ENCODE results near the gene NFRKB.
"Not testable (repeated sequence)": the region's sequence is repeated elsewhere in the genome, so short reads cannot be mapped to it uniquely, and the experiment has no call there.

NFRKB gene

DNA sequence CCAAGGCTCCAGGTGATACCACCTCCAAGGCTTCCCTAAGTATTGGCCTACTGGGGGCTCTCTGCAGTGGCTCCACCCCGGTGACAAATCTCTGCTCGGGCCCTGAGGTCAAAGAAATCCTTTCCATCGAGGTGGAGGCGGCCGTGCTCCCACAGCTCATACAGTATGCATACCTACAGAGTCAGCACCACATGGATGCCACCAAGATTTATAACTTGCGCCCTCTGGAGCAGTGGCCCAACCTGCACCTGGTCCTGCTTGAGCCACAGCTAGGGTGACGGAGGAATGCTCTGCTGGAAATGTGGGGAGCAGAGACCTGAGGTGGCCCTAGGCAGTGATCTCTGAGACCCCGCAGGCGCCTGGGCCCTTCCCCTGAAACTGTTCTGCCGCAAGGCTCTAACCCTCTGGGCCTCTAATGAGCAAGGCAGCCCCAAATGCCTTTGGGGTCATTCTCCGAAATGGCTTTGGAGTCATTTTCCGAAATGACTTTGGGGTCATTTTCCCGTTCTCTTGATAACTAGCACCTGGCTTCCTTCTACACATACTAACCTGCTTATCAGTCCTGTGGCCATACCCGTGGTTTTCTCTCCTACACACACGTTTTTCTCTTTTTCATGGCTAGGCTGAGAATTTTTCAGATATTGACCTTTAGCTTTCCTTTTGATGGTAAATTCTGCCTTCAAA, 45.8 kb downstream of the NFRKB start:
- in situ Hi-C loops (cut with HindIII; ENCODE audit: low pct_unique_long_range_greater_than_20kb, low sequenced_read_pairs) = no loop called here

DNA sequence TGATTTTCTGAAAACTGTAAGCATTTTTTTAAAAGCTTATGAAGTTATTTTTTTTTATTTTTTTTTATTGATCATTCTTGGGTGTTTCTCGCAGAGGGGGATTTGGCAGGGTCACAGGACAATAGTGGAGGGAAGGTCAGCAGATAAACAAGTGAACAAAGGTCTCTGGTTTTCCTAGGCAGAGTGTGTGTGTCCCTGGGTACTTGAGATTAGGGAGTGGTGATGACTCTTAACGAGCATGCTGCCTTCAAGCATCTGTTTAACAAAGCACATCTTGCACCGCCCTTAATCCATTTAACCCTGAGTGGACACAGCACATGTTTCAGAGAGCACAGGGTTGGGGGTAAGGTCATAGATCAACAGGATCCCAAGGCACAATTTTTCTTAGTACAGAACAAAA, 48.0 kb downstream of the NFRKB start:
- DNase-seq (ENCODE audit: low read depth in 1 of 2, low spot score in 1 of 2); in situ Hi-C loops (cut with HindIII; ENCODE audit: low pct_unique_long_range_greater_than_20kb, low sequenced_read_pairs): not testable (repeated sequence)

More for the DNA sequence above, 45.8 kb downstream of the NFRKB start:
- DNase-seq (ENCODE audit: low read depth in 1 of 2, low spot score in 1 of 2) = no peak
- no peak for TF ChIP-seq JUND (IDR thresholded peaks at IDR 0.05; ENCODE audit: low read depth)

DNA sequence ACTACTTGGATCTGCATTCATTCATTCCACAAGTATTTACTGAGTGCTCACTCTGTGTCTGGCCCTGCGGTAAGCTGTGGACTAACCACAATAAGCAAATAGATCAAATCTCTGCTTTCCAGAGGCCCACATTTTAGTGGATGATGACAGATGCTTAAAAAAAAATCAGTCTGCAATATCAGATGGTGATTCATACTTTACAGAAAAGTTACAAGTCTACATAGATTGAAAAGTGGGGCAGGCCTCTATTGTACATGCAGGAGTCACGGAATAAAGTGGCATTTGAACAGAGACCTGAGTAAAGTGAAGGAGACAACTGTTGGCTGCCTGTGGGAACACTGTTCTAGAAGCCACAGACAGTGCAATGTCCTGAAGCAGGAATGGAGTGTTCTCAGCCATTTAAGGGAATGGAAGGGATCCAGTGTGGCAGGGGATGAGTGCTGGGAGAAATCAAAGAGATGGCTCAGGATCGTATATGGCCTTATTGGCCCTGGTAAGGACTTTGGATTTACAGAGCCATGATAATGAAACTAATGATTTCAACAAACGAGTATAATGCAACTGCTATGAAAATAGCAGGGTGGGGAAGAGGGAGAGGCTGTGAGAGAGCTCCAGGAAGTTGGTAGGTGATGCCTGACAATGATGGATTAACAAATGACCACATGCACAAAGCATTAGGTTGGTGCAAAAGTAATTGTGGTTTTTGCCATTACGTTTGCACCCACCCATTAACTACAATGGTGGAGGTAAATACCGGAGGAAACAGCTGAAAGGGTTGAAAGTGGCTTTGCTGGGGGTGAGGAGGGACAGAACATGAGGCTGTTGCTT, 48.7 kb downstream of the NFRKB start:
- TF ChIP-seq JUND (IDR thresholded peaks at IDR 0.05; ENCODE audit: low read depth) = peak; percentile 100
- in situ Hi-C loops (cut with HindIII; ENCODE audit: low pct_unique_long_range_greater_than_20kb, low sequenced_read_pairs) = no loop called here
- DNase-seq (ENCODE audit: low read depth in 1 of 2, low spot score in 1 of 2) = peak; percentile 87 to 97

Data from T47D (cell line).